Right atrium auricular region (tissue), 2 donors: ENCODE data around the gene DIO2. TPM values are rescaled to one million over a fixed set of nuclear protein-coding genes. Genes with fewer than 3 reads are reported as not detected.

Experiments
- DNase-seq: peaks from one replicate; pipeline ENCODE4 v3.0.0-alpha.2; 2019; ENCODE audit warnings: low spot score
- H3K27ac ChIP-seq, 2 donors: fragments of 200-600 bp; sonication (generic); 1 replicate in 1 of 2; 2 replicates in 1 of 2; pipeline ENCODE4 v1.5.1; 2016 to 2019
- H3K27me3 ChIP-seq, 2 donors: fragments of 200-600 bp; sonication (generic); one replicate each; pipeline versions ENCODE4 v1.5.1 to v1.6.0; 2017 to 2019
- H3K36me3 ChIP-seq: fragments of 200-600 bp; sonication (generic); one replicate; pipeline ENCODE4 v1.5.1; 2016
- H3K4me1 ChIP-seq, 2 donors: fragments of 200-600 bp; sonication (generic); one replicate each; pipeline versions ENCODE4 v1.5.1 to v1.6.0; 2017 to 2019
- H3K4me3 ChIP-seq, 2 donors: fragments of 200-600 bp; sonication (generic); 1 replicate in 1 of 2; 2 replicates in 1 of 2; pipeline ENCODE4 v1.5.1; 2017 to 2019; ENCODE audit warnings: mild to moderate bottlenecking in 1 of 2, moderate library complexity in 1 of 2
- H3K9me3 ChIP-seq, 2 donors: fragments of 200-600 bp; sonication (generic); one replicate each; pipeline ENCODE4 v1.5.1; 2019
- total RNA-seq, 2 donors: library from RNA; depleted of rRNA; stranded (reverse); fragments of >200 nt; gene quantifications; one replicate each; pipeline ENCODE4 v1.1.0, GENCODE V29; 2016
- TF ChIP-seq, protein P1 (sequence below), 2 donors: fragments of 200-600 bp; sonication (generic); IDR thresholded peaks; one replicate each; pipeline ENCODE4 v1.5.1; 2019; ENCODE audit warnings: antibody characterized with exemption in 2 of 2

Gene DIO2
- total RNA-seq, 2 donors from 2014 or later: 0.28 to 7.3 TPM

GRCh38 chr14:80213602-80214001 lies 2.3 kb upstream of the DIO2 start:
- TF ChIP-seq, protein P1, sequence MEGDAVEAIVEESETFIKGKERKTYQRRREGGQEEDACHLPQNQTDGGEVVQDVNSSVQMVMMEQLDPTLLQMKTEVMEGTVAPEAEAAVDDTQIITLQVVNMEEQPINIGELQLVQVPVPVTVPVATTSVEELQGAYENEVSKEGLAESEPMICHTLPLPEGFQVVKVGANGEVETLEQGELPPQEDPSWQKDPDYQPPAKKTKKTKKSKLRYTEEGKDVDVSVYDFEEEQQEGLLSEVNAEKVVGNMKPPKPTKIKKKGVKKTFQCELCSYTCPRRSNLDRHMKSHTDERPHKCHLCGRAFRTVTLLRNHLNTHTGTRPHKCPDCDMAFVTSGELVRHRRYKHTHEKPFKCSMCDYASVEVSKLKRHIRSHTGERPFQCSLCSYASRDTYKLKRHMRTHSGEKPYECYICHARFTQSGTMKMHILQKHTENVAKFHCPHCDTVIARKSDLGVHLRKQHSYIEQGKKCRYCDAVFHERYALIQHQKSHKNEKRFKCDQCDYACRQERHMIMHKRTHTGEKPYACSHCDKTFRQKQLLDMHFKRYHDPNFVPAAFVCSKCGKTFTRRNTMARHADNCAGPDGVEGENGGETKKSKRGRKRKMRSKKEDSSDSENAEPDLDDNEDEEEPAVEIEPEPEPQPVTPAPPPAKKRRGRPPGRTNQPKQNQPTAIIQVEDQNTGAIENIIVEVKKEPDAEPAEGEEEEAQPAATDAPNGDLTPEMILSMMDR (IDR thresholded peaks at IDR 0.05): peak in 1 of 2 donors; percentile 50
- H3K9me3 ChIP-seq: no peaks in the 10 kb centered on the region
- no peaks in the 10 kb centered on the region for H3K36me3 ChIP-seq
- DNase-seq: no peak
- no peak overlapping the region for H3K4me3 ChIP-seq
- H3K27ac ChIP-seq: no peak overlapping the region
- no peaks in the 10 kb centered on the region for H3K27me3 ChIP-seq
- no peaks in the 10 kb centered on the region for H3K4me1 ChIP-seq

DNA sequence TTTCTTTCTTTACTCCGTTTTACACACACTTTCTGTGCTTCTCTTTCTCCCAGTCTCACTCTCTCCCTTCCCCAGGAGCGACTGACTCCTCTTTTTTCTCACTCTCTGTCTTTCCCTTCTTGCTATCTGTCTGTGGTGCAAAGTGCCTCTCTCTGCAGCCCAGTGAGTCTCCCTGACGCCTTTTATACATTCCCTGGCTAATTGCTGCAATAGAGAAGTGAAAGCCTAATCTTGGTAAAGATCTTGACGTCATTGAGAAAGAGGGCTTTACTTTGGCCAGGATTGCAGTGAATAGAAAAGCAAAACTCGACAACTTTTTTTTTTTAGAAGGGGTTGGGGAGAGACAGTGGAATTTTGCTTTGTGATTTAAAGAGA lies 706 bp upstream of the DIO2 start:
- no peaks in the 10 kb centered on the region for H3K36me3 ChIP-seq
- H3K4me1 ChIP-seq: no peaks in the 10 kb centered on the region
- H3K27me3 ChIP-seq: no peaks in the 10 kb centered on the region
- peak overlapping the region in 1 of 2 donors; percentile 38 for H3K4me3 ChIP-seq
- no peak for DNase-seq
- no peaks in the 10 kb centered on the region for H3K9me3 ChIP-seq
- H3K27ac ChIP-seq: no peak overlapping the region
- TF ChIP-seq, protein P1 (IDR thresholded peaks at IDR 0.05): no peak

GRCh38 chr14:80208461-80208860 lies 2.8 kb downstream of the DIO2 start:
- no peak overlapping the region for H3K27ac ChIP-seq
- no peaks in the 10 kb centered on the region for H3K36me3 ChIP-seq
- no peak overlapping the region for H3K4me3 ChIP-seq
- H3K9me3 ChIP-seq: no peaks in the 10 kb centered on the region
- DNase-seq: no peak
- H3K27me3 ChIP-seq: no peaks in the 10 kb centered on the region
- no peaks in the 10 kb centered on the region for H3K4me1 ChIP-seq
- TF ChIP-seq, protein P1 (IDR thresholded peaks at IDR 0.05): no peak

GRCh38 chr14:80206351-80207080 lies 4.8 kb downstream of the DIO2 start:
- no peaks in the 10 kb centered on the region for H3K4me1 ChIP-seq
- H3K27ac ChIP-seq: no peak overlapping the region
- H3K4me3 ChIP-seq: no peak overlapping the region
- no peak for DNase-seq
- no peaks in the 10 kb centered on the region for H3K27me3 ChIP-seq
- TF ChIP-seq, protein P1 (IDR thresholded peaks at IDR 0.05): no peak
- no peaks in the 10 kb centered on the region for H3K36me3 ChIP-seq
- no peaks in the 10 kb centered on the region for H3K9me3 ChIP-seq

DNA sequence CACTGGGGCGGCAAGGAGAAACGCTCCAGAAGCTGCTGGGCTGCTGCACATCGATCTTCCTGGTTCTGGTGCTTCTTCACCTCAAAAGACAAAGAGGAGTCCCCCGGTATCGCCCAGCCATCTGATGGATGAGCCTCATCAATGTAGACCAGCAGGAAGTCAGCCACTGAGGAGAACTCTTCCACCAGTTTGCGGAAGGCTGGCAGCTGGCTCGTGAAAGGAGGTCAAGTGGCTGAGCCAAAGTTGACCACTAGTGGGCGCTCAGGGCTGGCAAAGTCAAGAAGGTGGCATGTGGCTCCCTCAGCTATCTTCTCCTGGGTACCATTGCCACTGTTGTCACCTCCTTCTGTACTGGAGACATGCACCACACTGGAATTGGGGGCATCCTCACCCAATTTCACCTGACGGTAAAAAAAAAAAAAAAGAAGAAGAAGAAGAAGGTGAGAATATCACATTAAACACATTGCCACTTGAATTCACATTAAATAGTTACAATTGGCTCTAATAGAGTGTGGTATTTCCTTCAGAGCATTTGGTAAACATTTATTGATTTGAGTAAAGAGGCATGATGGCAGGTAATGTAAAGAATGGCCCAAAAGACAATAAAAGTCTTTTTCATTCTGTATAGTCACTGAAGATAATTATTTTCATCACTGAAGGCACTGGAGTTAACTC lies 8.3 kb downstream of the DIO2 start:
- no peak for DNase-seq
- Histone ChIP-seq H3K9me3 (no peaks in the 10 kb centered on the region), H3K27ac (no peak overlapping the region), H3K4me3 (no peak overlapping the region), H3K4me1 (no peaks in the 10 kb centered on the region), H3K36me3 (no peaks in the 10 kb centered on the region), H3K27me3 (no peaks in the 10 kb centered on the region)
- TF ChIP-seq, protein P1 (IDR thresholded peaks at IDR 0.05): no peak
